SK-N-MC (cell line): Measurements from ENCODE around the gene NTSR1.

Experiments
- DNase-seq: peaks from one replicate; pipeline ENCODE4 v3.0.0-alpha.2; 2011; ENCODE audit warnings: low read depth, low spot score
- H3K27ac ChIP-seq: fragments of 200-600 bp; sonication (generic); 2 replicates; pipeline ENCODE4 v1.5.1; 2016; ENCODE audit warnings: mixed run types
- H3K36me3 ChIP-seq: fragments of 200-600 bp; sonication (generic); 2 replicates; pipeline ENCODE4 v1.6.1; 2017; ENCODE audit warnings: antibody characterized with exemption, low read length, mixed read lengths; ENCODE audit not compliant: insufficient read depth
- H3K4me3 ChIP-seq: fragments of 200-600 bp; sonication (generic); 2 replicates; pipeline ENCODE4 v1.5.1; 2016
- H3K9ac ChIP-seq: fragments of 200-600 bp; sonication (generic); 2 replicates; pipeline ENCODE4 v1.8.0; 2017; ENCODE audit warnings: mixed run types, mixed read lengths; ENCODE audit not compliant: insufficient read length
- H3K9me3 ChIP-seq: fragments of 200-600 bp; sonication (generic); 2 replicates; pipeline ENCODE4 v1.6.1; 2017; ENCODE audit warnings: low read depth, mild to moderate bottlenecking, antibody characterized with exemption, low read length, moderate library complexity, mixed read lengths
- EZH2 ChIP-seq: fragments of 200-600 bp; sonication (generic); IDR thresholded peaks from one replicate; pipeline ENCODE4 v1.6.1; 2017; ENCODE audit warnings: antibody characterized with exemption
- FOXP2 ChIP-seq: optimal IDR thresholded peaks from 2 replicates; pipeline ENCODE3; 2011; ENCODE audit warnings: mild to moderate bottlenecking, moderate library complexity; ENCODE audit not compliant: insufficient read depth; ENCODE audit errors: extremely low read length, control extremely low read depth
- POLR2AphosphoS5 ChIP-seq: IDR thresholded peaks from 2 replicates; pipeline ENCODE4 v1.6.1; 2012; ENCODE audit warnings: mild to moderate bottlenecking, low read depth, low read length, borderline replicate concordance

The NTSR1 gene

DNA sequence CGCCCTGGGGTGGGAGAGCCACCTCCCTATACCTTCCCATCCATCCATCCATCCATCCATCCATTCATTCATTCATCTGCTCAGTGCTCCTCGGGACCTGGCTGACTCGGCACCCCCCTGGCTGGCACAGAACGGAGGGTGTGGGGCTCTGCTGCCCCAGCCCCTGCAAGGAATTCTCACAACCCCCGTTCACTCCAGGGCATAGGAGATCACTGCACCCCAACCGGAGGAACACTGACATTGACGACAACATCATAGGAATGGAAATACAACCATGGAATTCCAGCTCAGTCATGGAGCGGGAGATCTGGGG is 59.6 kb downstream of the NTSR1 start:
- H3K9me3 ChIP-seq: no peaks in the 10 kb centered on the region

DNA sequence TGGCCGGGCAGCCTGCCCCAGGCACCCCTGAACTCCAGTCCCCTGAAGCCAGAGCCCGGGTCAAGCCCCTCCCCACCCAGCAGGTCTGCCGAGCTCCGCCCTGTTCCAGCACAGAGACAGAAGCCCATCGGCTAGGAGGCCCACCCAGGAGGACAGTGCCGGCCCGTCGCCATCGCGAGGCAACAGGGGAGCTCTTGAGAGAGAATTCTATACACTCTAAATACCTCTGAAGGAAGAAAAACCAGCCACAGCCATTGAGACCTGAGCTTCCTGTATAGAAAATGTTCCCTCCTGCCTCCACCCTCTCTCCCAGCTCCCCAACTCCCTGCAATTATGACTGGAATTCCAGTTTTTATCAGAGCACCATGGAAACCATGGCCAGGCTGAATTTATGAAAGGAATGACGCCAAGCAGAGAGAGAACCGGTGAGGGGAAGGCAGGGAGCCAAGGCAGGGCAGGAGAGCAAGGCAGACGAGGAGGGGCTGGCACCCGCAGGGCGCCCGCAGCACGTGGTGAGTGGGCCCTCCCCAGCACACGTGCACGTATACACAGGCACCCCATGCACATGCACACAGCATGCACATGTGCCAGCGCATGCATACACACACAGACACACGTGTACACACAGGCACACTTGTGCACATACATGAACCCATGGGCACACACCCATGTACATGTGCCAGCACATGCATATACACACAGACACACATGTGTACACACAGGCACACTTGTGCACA is 60.1 kb downstream of the NTSR1 start:
- Histone ChIP-seq H3K4me3 (peak overlapping the region; percentile 45), H3K9me3 (no peaks in the 10 kb centered on the region), H3K36me3 (no peaks in the 10 kb centered on the region), H3K9ac (peak overlapping the region; percentile 26), H3K27ac (peak overlapping the region; percentile 91)
- no peak for TF ChIP-seq POLR2AphosphoS5
- TF ChIP-seq EZH2: no peak
- no peak for TF ChIP-seq FOXP2
- no peak for DNase-seq

More for the DNA sequence above, 59.6 kb downstream of the NTSR1 start:
- Histone ChIP-seq H3K9ac (no peak overlapping the region), H3K4me3 (peak overlapping the region; percentile 45; the same call in 1 of the 2 replicates), H3K27ac (peak overlapping the region; percentile 91), H3K36me3 (no peaks in the 10 kb centered on the region)
- TF ChIP-seq POLR2AphosphoS5 (no peak), FOXP2 (no peak), EZH2 (no peak)
- no peak for DNase-seq

DNA sequence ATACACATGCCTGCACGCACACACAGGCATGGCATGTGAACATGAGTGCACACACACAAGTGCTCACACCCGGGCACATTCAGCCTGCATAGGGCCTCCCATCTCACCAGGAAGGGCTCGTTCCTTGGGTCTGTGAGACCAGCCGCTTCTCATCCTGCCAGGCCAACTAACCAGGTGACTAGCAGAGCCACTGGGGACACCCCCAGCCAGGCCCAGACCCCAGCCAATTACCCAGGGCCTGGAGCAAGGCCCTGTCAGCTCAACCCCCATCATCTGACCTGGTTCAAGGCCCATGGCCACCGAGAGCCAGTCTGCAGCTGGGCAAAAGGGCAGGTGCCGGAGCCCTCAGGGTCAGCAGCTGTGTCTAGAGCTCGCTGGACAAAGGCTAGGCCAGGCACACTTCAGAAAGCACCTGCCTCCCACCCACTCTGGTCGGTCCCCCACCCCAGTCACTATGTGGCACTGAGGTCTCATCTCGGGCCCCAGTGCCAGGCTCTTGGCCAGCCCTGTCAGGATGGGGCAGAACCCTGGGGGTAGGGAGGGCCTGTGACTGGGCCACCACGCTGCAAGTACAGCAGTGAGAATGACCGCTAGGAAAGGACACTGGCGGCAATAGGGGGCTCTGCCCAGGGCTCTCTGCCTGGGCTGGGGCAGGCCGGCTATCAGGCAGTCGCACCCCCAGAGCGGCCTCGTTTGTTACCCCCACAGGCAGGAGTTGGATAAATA is 60.9 kb downstream of the NTSR1 start:
- H3K27ac ChIP-seq: 0 out of 2 replicates have a peak overlapping the region, but pooled peaks have one; percentile 91
- H3K9me3 ChIP-seq: no peaks in the 10 kb centered on the region
- DNase-seq: no peak
- no peak overlapping the region for H3K4me3 ChIP-seq
- no peak for TF ChIP-seq FOXP2
- no peaks in the 10 kb centered on the region for H3K36me3 ChIP-seq
- no peak overlapping the region for H3K9ac ChIP-seq

DNA sequence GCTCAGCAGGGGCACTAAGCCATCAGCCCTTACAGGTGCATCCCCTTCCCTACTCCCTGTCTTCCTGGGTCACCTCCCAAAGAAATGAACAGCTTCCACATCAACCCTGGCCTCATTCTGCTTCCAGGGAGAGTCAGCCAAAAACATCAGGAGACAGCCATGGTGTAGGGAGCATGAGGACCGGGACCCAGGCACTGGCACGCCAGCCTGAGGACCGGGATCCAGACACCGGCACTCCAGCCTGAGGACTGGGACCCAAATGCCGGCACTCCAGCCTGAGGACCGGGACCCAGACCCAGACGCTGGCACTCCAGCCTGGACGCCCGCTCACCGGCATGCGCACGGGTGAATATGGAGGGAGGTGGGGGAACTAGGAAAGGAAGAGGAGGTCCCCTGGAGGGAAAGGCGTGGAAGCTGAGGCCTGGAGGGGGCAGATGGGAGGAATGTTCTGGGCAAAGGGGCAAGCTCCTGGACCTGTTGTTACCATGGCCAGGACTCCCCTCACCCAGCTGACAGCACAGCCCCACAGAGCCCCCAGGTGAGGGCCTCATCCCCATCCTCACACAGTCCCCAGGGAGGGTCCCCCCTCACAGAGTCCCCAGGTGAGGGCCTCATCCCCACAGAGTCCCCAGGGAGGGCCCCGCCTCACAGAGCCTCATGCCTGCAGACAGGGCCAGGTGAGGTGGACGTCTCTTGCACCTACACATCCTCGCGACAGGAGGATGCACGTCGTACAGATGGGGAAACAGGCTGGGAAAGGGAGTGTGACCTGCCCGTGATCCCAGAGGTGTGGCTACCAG is 61.7 kb downstream of the NTSR1 start:
- H3K9me3 ChIP-seq: no peaks in the 10 kb centered on the region
- no peak for DNase-seq
- TF ChIP-seq EZH2: no peak
- TF ChIP-seq POLR2AphosphoS5: no peak
- no peak for TF ChIP-seq FOXP2
- H3K4me3 ChIP-seq: no peak overlapping the region
- H3K36me3 ChIP-seq: no peaks in the 10 kb centered on the region
- no peak overlapping the region for H3K27ac ChIP-seq
- H3K9ac ChIP-seq: no peak overlapping the region

DNA sequence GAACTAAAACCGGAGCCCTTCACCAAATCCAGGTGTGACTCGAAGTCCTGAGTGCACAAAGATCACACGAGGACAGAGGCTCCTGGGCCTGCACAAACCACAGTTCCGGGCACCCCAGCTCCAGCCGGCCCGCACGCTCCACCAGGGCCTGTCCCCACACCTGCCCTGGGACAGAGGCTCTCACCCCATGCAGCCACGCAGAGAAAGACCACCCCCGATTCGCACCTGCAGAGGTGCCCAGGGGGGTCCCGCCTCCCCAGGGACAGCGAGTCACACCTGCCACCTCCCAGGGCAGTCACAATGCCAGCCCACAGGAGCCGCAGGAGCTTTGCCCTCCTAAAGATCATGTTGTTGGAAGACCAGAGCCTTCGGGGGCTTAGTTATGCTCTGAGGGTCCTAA is 62.3 kb downstream of the NTSR1 start:
- Histone ChIP-seq H3K4me3 (no peak overlapping the region), H3K36me3 (no peaks in the 10 kb centered on the region), H3K9me3 (no peaks in the 10 kb centered on the region), H3K27ac (no peak overlapping the region), H3K9ac (no peak overlapping the region)
- DNase-seq: no peak
- no peak for TF ChIP-seq POLR2AphosphoS5
- no peak for TF ChIP-seq EZH2
- no peak for TF ChIP-seq FOXP2

DNA sequence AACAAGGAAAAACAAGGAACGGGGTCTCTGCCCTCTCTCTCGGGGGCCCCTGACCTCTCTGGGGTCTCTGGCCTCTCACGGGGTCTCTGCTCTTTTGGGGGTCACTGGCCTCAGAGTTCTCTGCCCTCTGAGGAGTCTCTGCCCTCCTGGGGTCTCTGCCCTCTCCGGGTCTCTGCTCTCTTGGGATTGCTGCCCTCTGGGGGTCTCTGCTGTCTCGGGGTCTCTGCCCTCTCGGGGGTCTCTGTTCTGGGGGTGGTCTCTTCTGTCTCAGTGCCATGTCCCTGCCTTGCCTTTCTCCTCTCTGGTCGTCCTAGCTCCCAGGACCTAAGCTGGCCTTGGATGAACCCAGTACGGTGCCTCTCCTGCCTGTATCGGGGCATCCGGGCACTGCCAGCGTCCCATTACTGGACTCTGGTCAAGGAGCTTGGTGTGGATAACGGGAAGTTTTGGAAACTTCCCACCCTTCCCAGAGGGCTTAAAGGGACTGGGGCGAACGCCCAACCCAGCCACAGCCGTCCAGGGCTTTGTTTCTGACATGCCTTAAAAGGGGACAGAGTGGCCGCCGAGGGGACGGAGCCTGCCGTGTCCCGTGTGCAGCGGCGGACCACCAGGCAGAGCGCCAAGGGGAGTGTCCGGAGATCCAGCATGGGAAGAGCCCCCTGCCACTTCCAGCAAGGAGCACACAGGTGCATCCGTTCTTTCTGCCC is 62.9 kb downstream of the NTSR1 start:
- Histone ChIP-seq H3K4me3 (no peak overlapping the region), H3K27ac (no peak overlapping the region), H3K9me3 (no peaks in the 10 kb centered on the region), H3K36me3 (no peaks in the 10 kb centered on the region), H3K9ac (no peak overlapping the region)
- no peak for DNase-seq
- TF ChIP-seq POLR2AphosphoS5: no peak
- TF ChIP-seq FOXP2: no peak
- TF ChIP-seq EZH2: no peak

DNA sequence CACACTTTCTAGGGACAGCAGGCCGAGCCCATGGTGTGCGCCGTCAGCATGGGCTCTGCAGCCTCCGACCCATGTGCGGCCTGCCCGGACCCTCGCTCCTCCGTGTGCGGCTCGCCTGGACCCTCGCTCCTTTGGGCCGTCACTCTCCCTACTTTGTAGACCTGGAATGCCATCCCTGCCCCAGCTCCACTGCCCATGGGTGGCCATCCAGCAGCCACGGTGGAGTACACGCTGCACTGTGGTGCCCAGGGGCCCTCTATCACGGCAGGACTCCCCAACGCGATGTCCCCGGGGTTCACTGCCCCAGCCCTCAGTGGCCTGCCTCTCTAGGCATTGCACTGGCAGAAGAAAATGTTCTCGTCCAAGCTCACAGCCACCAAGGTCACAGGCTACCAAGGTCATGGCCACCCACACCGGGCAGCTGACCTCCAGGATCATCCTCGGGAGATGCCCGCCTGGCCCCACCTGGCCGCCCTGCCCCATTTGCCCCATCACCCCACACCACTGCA is 63.5 kb downstream of the NTSR1 start:
- Histone ChIP-seq H3K9me3 (no peaks in the 10 kb centered on the region), H3K9ac (no peak overlapping the region), H3K36me3 (no peaks in the 10 kb centered on the region), H3K4me3 (no peak overlapping the region), H3K27ac (peak overlapping the region; percentile 70; the same call in 1 of the 2 replicates)
- TF ChIP-seq POLR2AphosphoS5 (no peak), FOXP2 (no peak), EZH2 (no peak)
- no peak for DNase-seq
